PC-3 (cell line): ENCODE measurements around the gene DRD1. TPM values are rescaled to one million over a fixed set of nuclear protein-coding genes. Genes with fewer than 3 reads are reported as not detected.
A peak's percentile ranks its signal among the peaks of the same experiment; 100 is the strongest.

Experiments
- ATAC-seq: fragments of 200-7000 bp; cut with Tn5 transposase; 2 replicates; pipeline ENCODE4 v1.9.1; 2020; ENCODE audit warnings: mild to moderate bottlenecking, moderate library complexity
- BruUV-seq: library from RNA; stranded (reverse); fragments of 400-500 nt; replicated peaks from 2 replicates; lab custom pipeline; 2021; lab: Mats Ljungman, UMichigan
- CTCF ChIA-PET: fragments of 300-600 bp; sonication (Branson Sonifier 250); formaldehyde crosslinking; loops from one replicate; lab custom pipeline; 2022; ENCODE audit warnings: antibody characterized with exemption; lab: Charles Lee
- POLR2A ChIA-PET: fragments of 300-600 bp; sonication (Branson Sonifier 250); formaldehyde crosslinking; loops from one replicate; lab custom pipeline; 2022; ENCODE audit warnings: antibody characterized with exemption; ENCODE audit not compliant: unreplicated experiment; lab: Charles Lee
- DNase-seq: peaks from one replicate; pipeline ENCODE4 v3.0.0-alpha.2; 2015
- H2AFZ ChIP-seq: fragments of 300-600 bp; sonication (generic); 2 replicates; pipeline ENCODE4 v1.6.0; 2016; ENCODE audit warnings: antibody characterized with exemption, low read length
- H3F3A ChIP-seq: fragments of 300-600 bp; sonication (generic); one replicate; pipeline ENCODE4 v1.6.0; 2017; ENCODE audit warnings: antibody characterized with exemption, low read length, control low read depth, mild to moderate bottlenecking; ENCODE audit not compliant: unreplicated experiment
- H3K27ac ChIP-seq: fragments of 300-600 bp; sonication (generic); 2 replicates; pipeline ENCODE4 v1.5.1; 2016; ENCODE audit warnings: mild to moderate bottlenecking, low read length
- H3K27me3 ChIP-seq: fragments of 300-600 bp; sonication (generic); 2 replicates; pipeline ENCODE4 v1.6.1; 2016; ENCODE audit warnings: low read length, mixed read lengths
- H3K36me3 ChIP-seq: fragments of 300-600 bp; sonication (generic); 2 replicates; pipeline ENCODE4 v1.6.1; 2016; ENCODE audit warnings: low read depth, mixed run types, low read length, mixed read lengths
- H3K4me1 ChIP-seq: fragments of 300-600 bp; sonication (generic); 2 replicates; pipeline ENCODE4 v1.5.1; 2016; ENCODE audit warnings: low read length; ENCODE audit not compliant: insufficient read depth
- H3K4me2 ChIP-seq: fragments of 300-600 bp; sonication (generic); 2 replicates; pipeline ENCODE4 v1.6.0; 2016; ENCODE audit warnings: low read length
- H3K4me3 ChIP-seq: fragments of 300-600 bp; sonication (generic); 2 replicates; pipeline ENCODE4 v1.5.1; 2016; ENCODE audit warnings: mild to moderate bottlenecking, low read length, mixed read lengths
- H3K79me2 ChIP-seq: fragments of 300-600 bp; sonication (generic); 2 replicates; pipeline ENCODE4 v1.6.1; 2017; ENCODE audit warnings: low read length, mixed read lengths
- H3K9ac ChIP-seq: fragments of 300-600 bp; sonication (generic); 2 replicates; pipeline ENCODE4 v1.6.0; 2016; ENCODE audit warnings: mild to moderate bottlenecking, low read length
- H3K9me2 ChIP-seq: fragments of 300-600 bp; sonication (generic); replicated peaks from 2 replicates; pipeline ENCODE4 v1.6.1; 2016; ENCODE audit warnings: mixed run types, low read length, mixed read lengths
- H3K9me3 ChIP-seq: fragments of 300-600 bp; sonication (generic); 2 replicates; pipeline ENCODE4 v1.6.1; 2016; ENCODE audit warnings: low read length, mixed read lengths
- H4K20me1 ChIP-seq: fragments of 300-600 bp; sonication (generic); 2 replicates; pipeline ENCODE4 v1.6.1; 2016; ENCODE audit warnings: low read length, mixed read lengths
- EZH2 ChIP-seq: fragments of 300-600 bp; sonication (generic); IDR thresholded peaks from one replicate; pipeline ENCODE4 v1.6.1; 2017; ENCODE audit warnings: antibody characterized with exemption, mild to moderate bottlenecking, low read length; ENCODE audit not compliant: unreplicated experiment
- EZH2phosphoT487 ChIP-seq: fragments of 300-600 bp; sonication (generic); IDR thresholded peaks from 2 replicates; pipeline ENCODE4 v1.6.1; 2018; ENCODE audit warnings: mild to moderate bottlenecking, antibody characterized with exemption, low read length, borderline replicate concordance
- intact Hi-C: fragments of 100-400 bp; cut with micrococcal nuclease; formaldehyde crosslinking; loops from 2 replicates; pipeline ENCODE4 v1.9.0; 2023
- total RNA-seq: library from RNA; depleted of rRNA; stranded (reverse); fragments of >200 nt; gene quantifications from 2 replicates; pipeline ENCODE4 v1.2.3, GENCODE V29; 2014
- TF ChIP-seq, protein P1 (sequence below): fragments of 300-600 bp; sonication (generic); conservative IDR thresholded peaks from 2 replicates; pipeline ENCODE4 v1.5.1; 2017; ENCODE audit warnings: antibody characterized with exemption, low read depth, mild to moderate bottlenecking, low read length

The DRD1 gene
- total RNA-seq, 1 experiment from 2014 or later, result not detected

DNA sequence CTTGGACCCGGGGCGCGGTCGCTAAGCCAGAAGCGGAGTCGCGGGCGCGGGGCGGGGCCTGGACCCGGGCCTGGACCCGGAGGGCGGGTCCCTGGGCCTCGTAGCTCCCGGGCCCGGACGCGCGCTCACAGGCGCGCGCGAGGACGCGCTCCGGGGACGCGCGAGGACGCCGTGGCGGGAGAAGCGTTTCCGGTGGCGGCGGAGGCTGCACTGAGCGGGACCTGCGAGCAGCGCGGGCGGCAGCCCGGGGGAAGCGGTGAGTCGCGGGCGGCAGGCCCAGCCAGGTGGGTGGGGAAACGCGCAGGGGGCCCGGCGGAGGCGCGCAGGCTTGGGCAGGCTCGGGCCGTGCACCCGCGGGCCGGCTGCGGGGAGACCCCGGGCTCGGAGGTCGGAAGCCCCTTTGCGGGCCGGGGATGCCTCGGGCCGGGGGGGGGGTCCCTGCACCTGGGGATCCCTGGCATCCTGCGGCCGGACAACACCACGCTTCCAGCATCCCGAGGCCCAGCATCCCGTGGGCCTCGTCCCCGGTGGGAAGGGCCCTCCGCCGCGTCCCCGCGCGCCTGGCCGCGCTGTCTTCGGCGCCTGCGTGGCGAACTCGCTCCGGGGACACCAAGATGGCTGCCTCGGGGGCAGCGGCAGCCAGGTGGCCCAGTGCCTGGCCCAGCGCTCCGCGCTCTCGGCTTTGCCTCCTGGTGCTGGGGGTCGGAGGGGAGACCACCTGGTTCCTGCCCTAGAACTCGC is 34.6 kb upstream of the DRD1 start, which contains the start of gene SFXN1:
TSS of gene SFXN1 (plus strand) at position 177 of the 741 bp plus-strand sequence. CDS start 13,544 bp downstream, outside the sequence.
- no peak within 1 kb of the TSS for H3K27ac ChIP-seq
- peaks cover 51% of the 10 kb centered on the region for H3K79me2 ChIP-seq
- POLR2A ChIA-PET, result no interaction called here
- TF ChIP-seq, protein P1, sequence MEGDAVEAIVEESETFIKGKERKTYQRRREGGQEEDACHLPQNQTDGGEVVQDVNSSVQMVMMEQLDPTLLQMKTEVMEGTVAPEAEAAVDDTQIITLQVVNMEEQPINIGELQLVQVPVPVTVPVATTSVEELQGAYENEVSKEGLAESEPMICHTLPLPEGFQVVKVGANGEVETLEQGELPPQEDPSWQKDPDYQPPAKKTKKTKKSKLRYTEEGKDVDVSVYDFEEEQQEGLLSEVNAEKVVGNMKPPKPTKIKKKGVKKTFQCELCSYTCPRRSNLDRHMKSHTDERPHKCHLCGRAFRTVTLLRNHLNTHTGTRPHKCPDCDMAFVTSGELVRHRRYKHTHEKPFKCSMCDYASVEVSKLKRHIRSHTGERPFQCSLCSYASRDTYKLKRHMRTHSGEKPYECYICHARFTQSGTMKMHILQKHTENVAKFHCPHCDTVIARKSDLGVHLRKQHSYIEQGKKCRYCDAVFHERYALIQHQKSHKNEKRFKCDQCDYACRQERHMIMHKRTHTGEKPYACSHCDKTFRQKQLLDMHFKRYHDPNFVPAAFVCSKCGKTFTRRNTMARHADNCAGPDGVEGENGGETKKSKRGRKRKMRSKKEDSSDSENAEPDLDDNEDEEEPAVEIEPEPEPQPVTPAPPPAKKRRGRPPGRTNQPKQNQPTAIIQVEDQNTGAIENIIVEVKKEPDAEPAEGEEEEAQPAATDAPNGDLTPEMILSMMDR, result no peak
- H4K20me1 ChIP-seq, result 0 out of 2 replicates have a peak, but pooled peaks cover 8% of the 10 kb centered on the region
- no peaks in the 10 kb centered on the region for H3K9me3 ChIP-seq
- H2AFZ ChIP-seq, result peak within 1 kb of the TSS; percentile 86
- DNase-seq, result peak; percentile 75
- no peaks in the 10 kb centered on the region for H3K9me2 ChIP-seq
- peak within 1 kb of the TSS; percentile 95 for H3K9ac ChIP-seq
- peaks cover 23% of the 10 kb centered on the region for H3K27me3 ChIP-seq
- H3K4me1 ChIP-seq, result peaks cover 9% of the 10 kb centered on the region; the same call in 1 of the 2 replicates
- H3K36me3 ChIP-seq, result no peaks in the 10 kb centered on the region; the same call in 1 of the 2 replicates
- H3K4me3 ChIP-seq, result peak within 1 kb of the TSS; percentile 94
- CTCF ChIA-PET, result no interaction called here
- ATAC-seq, result peak; percentile 87
- H3F3A ChIP-seq, result no peaks in the 10 kb centered on the region
- BruUV-seq, result no TSS peak
- peak within 1 kb of the TSS; percentile 89 for H3K4me2 ChIP-seq
- intact Hi-C loops, result no loop called here

DNA sequence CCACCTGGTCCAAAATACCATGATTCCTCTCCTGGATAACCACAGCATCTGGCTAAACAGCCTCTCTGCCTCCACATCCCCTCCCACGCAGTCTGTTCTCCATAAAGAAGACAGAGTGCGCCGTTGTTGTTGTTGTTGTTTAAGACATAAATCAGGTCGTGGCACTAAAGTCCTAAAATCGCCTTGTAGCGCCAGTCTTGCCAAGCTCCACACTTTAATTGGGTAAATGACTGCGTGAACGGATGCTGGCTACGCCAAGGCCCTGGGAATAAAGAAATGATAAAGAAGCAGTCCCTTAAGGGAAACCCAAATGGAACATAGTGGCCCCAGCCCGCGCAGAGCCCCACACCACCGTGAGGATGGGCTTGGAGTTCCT is 34.0 kb upstream of the DRD1 start:
- no peak; the same call in 1 of the 2 replicates for ATAC-seq
- BruUV-seq, result no TSS peak
- Histone ChIP-seq H2AFZ (peak overlapping the region; percentile 86), H3K9me2 (no peaks in the 10 kb centered on the region), H3K4me2 (peak overlapping the region; percentile 89), H3K79me2 (peaks cover 45% of the 10 kb centered on the region), H3F3A (no peaks in the 10 kb centered on the region), H4K20me1 (0 out of 2 replicates have a peak, but pooled peaks cover 8% of the 10 kb centered on the region), H3K9me3 (no peaks in the 10 kb centered on the region), H3K4me1 (peaks cover 9% of the 10 kb centered on the region; the same call in 1 of the 2 replicates), H3K9ac (peak overlapping the region; percentile 95; the same call in 1 of the 2 replicates), H3K27ac (no peak overlapping the region), H3K36me3 (no peaks in the 10 kb centered on the region; the same call in 1 of the 2 replicates), H3K27me3 (peaks cover 28% of the 10 kb centered on the region), H3K4me3 (peak overlapping the region; percentile 94)
- ChIA-PET POLR2A (no interaction called here), CTCF (no interaction called here)
- intact Hi-C loops, result no loop called here
- TF ChIP-seq EZH2phosphoT487 (no peak), EZH2 (no peak)
- TF ChIP-seq, protein P1, result no peak
- DNase-seq, result no peak

DNA sequence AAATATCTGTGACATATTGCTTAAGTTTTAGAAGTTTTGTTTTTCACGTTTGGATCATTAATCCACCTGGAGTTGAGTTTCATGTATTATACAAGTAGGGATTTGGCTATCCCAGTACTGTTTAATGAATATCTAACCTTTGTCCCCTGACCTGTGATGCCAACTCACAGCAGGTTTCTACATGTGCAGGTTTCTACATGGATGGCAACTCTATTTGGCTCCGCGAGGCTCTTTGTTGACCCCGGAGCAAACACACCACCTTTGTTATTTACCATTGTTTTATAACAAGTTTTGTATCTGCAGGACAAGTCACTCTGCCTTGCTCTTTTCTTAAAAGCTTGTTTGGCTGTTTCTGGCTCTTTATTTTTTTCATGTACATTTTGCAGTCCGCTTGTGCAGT is 33.5 kb upstream of the DRD1 start:
- Histone ChIP-seq H3K4me1 (peaks cover 9% of the 10 kb centered on the region; the same call in 1 of the 2 replicates), H3K9me2 (no peaks in the 10 kb centered on the region), H4K20me1 (0 out of 2 replicates have a peak, but pooled peaks cover 8% of the 10 kb centered on the region), H3F3A (no peaks in the 10 kb centered on the region), H2AFZ (no peak overlapping the region), H3K27ac (no peak overlapping the region), H3K79me2 (peaks cover 39% of the 10 kb centered on the region), H3K9me3 (no peaks in the 10 kb centered on the region), H3K27me3 (peaks cover 34% of the 10 kb centered on the region), H3K4me2 (no peak overlapping the region), H3K36me3 (no peaks in the 10 kb centered on the region; the same call in 1 of the 2 replicates), H3K9ac (no peak overlapping the region), H3K4me3 (no peak overlapping the region)
- no peak for ATAC-seq
- TF ChIP-seq EZH2phosphoT487 (no peak), EZH2 (no peak)
- TF ChIP-seq, protein P1, result no peak
- ChIA-PET CTCF (no interaction called here), POLR2A (no interaction called here)
- intact Hi-C loops, result no loop called here
- BruUV-seq, result no TSS peak
- no peak for DNase-seq
